Measurements from ENCODE around the gene PCNX1.

DNA sequence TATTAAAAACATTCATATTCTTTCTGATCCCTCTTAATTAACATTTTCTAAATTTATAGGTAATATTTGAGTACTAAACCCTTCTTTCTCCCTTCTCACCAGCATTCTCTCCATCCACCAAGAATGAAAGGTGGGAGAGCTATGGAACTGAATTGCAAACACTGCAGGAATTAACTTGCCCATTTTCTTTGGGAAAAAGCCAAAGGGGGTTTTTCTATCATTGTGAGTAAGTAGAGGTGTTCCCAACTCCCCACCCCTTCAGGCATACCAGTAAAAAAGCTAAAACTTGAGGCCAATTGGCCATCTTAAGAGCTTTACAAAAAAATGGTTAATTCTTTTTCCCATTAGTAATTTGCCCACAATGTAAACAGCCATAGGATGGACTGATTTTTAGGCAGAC, 23.7 kb downstream of the PCNX1 start:
- TF ChIP-seq, protein P1, sequence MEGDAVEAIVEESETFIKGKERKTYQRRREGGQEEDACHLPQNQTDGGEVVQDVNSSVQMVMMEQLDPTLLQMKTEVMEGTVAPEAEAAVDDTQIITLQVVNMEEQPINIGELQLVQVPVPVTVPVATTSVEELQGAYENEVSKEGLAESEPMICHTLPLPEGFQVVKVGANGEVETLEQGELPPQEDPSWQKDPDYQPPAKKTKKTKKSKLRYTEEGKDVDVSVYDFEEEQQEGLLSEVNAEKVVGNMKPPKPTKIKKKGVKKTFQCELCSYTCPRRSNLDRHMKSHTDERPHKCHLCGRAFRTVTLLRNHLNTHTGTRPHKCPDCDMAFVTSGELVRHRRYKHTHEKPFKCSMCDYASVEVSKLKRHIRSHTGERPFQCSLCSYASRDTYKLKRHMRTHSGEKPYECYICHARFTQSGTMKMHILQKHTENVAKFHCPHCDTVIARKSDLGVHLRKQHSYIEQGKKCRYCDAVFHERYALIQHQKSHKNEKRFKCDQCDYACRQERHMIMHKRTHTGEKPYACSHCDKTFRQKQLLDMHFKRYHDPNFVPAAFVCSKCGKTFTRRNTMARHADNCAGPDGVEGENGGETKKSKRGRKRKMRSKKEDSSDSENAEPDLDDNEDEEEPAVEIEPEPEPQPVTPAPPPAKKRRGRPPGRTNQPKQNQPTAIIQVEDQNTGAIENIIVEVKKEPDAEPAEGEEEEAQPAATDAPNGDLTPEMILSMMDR (IDR thresholded peaks at IDR 0.05; ENCODE audit: poor library complexity): no peak
- TF ChIP-seq EZH2 (IDR thresholded peaks at IDR 0.05; ENCODE audit: borderline replicate concordance): no peak

Data from hepatocyte (in vitro differentiated cells).